Mucosa of rectum (tissue), 2 donors: Measurements from ENCODE around the gene GRID2IP.
A peak's percentile ranks its signal among the peaks of the same experiment; 100 is the strongest.
"Not testable (repeated sequence)": the region's sequence is repeated elsewhere in the genome, so short reads cannot be mapped to it uniquely, and the experiment has no call there.

ENCODE experiments used
- H3K27ac ChIP-seq, 2 donors: one replicate each; pipeline ENCODE4 v1.7.0; 2013; ENCODE audit warnings: inconsistent platforms in 2 of 2, low read depth in 2 of 2, low read length in 2 of 2
- H3K27me3 ChIP-seq, 2 donors: one replicate each; pipeline ENCODE4 v1.7.0; 2013; ENCODE audit warnings: low read length in 2 of 2; ENCODE audit not compliant: control insufficient read depth in 2 of 2, insufficient read depth in 2 of 2
- H3K36me3 ChIP-seq, 2 donors: one replicate each; pipeline ENCODE4 v1.7.0; 2013; ENCODE audit warnings: low read length in 2 of 2; ENCODE audit not compliant: control insufficient read depth in 2 of 2, insufficient read depth in 2 of 2
- H3K4me1 ChIP-seq, 2 donors: one replicate each; pipeline ENCODE4 v1.7.0; 2013; ENCODE audit warnings: low read length in 2 of 2, mild to moderate bottlenecking in 1 of 2; ENCODE audit not compliant: control insufficient read depth in 2 of 2, insufficient read depth in 2 of 2
- H3K4me3 ChIP-seq, 2 donors: one replicate each; pipeline ENCODE4 v1.7.0; 2013; ENCODE audit warnings: low read length in 2 of 2
- H3K9ac ChIP-seq, 2 donors: one replicate each; pipeline ENCODE4 v1.7.0; 2013; ENCODE audit warnings: low read length in 2 of 2, low read depth in 1 of 2, mild to moderate bottlenecking in 1 of 2
- H3K9me3 ChIP-seq, 2 donors: one replicate each; pipeline ENCODE4 v1.7.0; 2013; ENCODE audit warnings: low read length in 2 of 2; ENCODE audit not compliant: control insufficient read depth in 2 of 2
- donor health status: healthy.
- donor health status: Normal muscosa, but diverticular disease.

GRID2IP gene

GRCh38 chr7:6577369-6578113 lies 26.3 kb upstream of the GRID2IP start, which contains the start of gene ZDHHC4:
Gene ZDHHC4, plus strand, starts transcription at chr7:6577454. Its CDS starts 3,108 bp downstream, at chr7:6580562.
- Histone ChIP-seq H3K9ac (peak within 1 kb of the TSS; percentile 81 to 87), H3K36me3 (peaks cover 2 to 22% of the 10 kb centered on the region in 2 donors), H3K9me3 (no peaks in the 10 kb centered on the region), H3K27me3 (no peaks in the 10 kb centered on the region), H3K4me3 (peak within 1 kb of the TSS; percentile 82), H3K27ac (peak within 1 kb of the TSS; percentile 86 to 93), H3K4me1 (peaks cover 0 to 5% of the 10 kb centered on the region in 2 donors)

DNA sequence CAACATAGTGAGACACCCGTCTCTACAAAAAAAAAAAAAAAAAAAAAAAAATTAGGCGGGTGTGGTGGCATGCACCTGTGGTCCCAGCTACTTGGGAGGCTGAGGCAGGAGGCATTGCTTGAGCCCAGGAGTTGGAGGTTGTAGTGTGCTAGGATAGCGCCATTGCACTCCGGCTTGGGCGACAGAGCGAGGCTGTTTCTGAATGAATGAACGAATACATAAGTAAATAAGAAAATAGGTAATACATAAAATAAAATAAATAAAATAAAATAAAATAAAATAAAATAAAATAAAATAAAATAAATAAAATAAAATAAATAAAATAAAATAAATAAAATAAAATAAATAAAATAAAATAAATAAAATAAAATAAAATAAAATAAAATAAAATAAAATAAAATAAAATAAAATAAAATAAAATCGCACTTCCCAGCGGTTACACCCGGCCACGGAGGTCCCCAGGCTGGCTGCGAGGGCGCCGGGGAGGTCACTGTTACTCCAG lies 25.7 kb upstream of the GRID2IP start:
- Histone ChIP-seq H3K9ac (peak overlapping the region in 1 of 2 donors; percentile 81), H3K4me3 (peak overlapping the region; percentile 82), H3K27ac (peak overlapping the region in 1 of 2 donors; percentile 86), H3K36me3 (peaks cover 2 to 16% of the 10 kb centered on the region in 2 donors)
- not testable (repeated sequence) for H3K4me1 ChIP-seq, H3K9me3 ChIP-seq, H3K27me3 ChIP-seq

DNA sequence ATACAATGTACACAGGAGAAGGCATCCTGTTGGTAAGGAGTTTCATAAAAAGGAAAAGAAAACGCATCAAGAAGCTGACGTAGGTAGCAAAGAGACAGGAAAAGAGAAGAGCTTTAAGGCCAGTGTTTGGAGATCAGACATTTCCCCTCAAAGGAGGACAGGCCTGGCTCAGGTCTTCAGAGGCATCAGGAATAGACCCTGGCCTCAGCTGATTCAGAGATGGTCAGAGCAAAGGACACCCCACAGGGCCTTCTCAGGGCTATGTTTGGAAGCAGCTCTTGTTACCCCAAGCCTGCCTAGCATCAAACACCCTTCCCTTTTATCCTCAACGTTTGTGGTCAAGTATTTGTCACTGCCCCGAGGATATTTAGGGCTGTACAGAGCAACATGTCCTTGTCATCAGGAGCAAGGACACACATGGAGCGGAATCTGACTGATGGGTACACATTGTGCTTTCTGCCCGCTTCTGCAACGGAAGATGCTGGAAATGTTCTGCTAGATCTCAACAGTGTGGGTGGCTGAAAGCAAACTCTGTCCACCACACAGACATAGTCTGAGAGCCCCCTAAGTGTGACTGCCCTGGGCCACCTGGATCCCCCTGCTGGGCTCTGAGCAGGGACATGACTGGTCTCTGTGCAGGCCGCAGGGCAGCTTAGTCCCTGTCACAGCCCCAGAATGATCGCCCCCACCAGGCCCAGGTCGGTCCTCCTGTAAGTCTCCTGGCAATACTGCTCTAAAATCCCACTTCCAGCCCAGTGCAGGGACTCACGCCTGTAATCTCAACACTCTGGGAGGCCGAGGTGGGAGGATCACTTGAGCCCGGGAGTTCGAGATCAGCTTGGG lies 25.0 kb upstream of the GRID2IP start:
- no peak overlapping the region for H3K9ac ChIP-seq
- H3K36me3 ChIP-seq = peaks cover 0 to 11% of the 10 kb centered on the region in 2 donors
- H3K27me3 ChIP-seq = no peaks in the 10 kb centered on the region
- H3K4me3 ChIP-seq = peak overlapping the region; percentile 53 to 82
- H3K4me1 ChIP-seq = peaks cover 0 to 5% of the 10 kb centered on the region in 2 donors
- no peak overlapping the region for H3K27ac ChIP-seq
- no peaks in the 10 kb centered on the region for H3K9me3 ChIP-seq

DNA sequence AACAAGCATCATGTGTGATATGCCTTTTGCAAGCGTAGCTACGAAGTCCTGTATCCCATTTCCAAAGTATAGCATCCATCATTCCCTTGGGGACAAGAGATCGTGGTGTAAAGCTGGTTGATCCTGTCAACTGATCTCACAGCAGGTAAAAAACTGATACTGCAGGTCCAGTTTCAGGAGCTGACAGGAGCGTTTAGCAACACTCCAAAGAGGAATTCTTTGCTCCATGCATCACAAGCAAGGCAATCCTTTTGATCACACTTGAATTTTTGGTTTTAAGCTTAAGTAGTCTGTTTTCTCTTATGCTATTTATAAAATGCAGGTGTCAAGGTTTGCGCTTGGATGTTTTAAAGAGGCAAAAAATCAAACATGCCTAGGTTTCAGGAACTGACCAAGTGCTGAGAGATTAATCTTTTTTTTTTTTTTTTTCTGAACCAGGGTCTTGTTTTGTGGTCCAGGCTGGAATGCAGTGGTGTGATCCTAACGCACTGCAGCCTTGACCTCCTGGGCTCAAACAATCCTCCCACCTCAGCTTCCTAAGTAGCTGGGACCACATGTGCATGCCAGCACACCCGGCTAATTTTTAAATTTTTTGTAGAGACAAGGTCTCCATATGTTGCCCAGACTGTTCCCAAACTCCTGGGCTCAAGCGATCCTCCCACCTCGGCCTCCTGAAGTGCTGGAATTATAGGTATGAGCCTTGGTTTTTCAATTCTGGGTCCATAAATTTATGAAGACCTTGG lies 24.2 kb upstream of the GRID2IP start:
- H3K36me3 ChIP-seq = peaks cover 0 to 3% of the 10 kb centered on the region in 2 donors
- H3K27ac ChIP-seq = no peak overlapping the region
- H3K4me3 ChIP-seq = no peak overlapping the region
- H3K9me3 ChIP-seq = no peaks in the 10 kb centered on the region
- H3K4me1 ChIP-seq = no peaks in the 10 kb centered on the region
- H3K27me3 ChIP-seq = no peaks in the 10 kb centered on the region
- no peak overlapping the region for H3K9ac ChIP-seq

GRCh38 chr7:6571160-6571779 lies 20.0 kb upstream of the GRID2IP start:
- H3K4me1 ChIP-seq = no peaks in the 10 kb centered on the region
- H3K4me3 ChIP-seq = no peak overlapping the region
- no peak overlapping the region for H3K9ac ChIP-seq
- H3K9me3 ChIP-seq = no peaks in the 10 kb centered on the region
- H3K27me3 ChIP-seq = no peaks in the 10 kb centered on the region
- H3K36me3 ChIP-seq = no peaks in the 10 kb centered on the region
- no peak overlapping the region for H3K27ac ChIP-seq

- Histone ChIP-seq H3K27ac (no peak overlapping the region), H3K36me3 (no peaks in the 10 kb centered on the region), H3K4me3 (no peak overlapping the region), H3K27me3 (no peaks in the 10 kb centered on the region), H3K9ac (no peak overlapping the region), H3K4me1 (no peaks in the 10 kb centered on the region), H3K9me3 (no peaks in the 10 kb centered on the region)
Observed at GRCh38 chr7:6567886-6568285, 16.6 kb upstream of the GRID2IP start.

DNA sequence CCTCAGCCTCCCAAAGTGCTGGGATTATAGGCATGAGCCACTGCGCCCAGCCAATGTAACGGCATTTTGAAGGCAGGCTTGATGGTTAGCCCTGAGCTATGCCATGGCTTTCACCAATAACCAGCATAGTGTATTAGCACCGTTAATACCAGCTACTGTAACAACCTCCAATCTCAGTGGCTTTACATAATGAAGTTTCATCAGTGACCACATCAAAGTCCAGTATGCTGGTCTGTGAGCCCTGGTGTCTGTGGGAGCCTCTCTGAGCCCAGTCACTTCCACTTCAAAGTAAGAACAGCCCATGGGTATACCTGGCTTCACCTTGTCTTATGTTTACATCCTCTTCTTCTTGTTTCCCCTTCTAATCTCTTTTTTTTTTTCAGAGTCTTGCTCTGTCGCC lies 14.4 kb upstream of the GRID2IP start:
- no peak overlapping the region for H3K4me3 ChIP-seq
- H3K36me3 ChIP-seq = no peaks in the 10 kb centered on the region
- H3K9ac ChIP-seq = no peak overlapping the region
- H3K9me3 ChIP-seq = no peaks in the 10 kb centered on the region
- H3K27ac ChIP-seq = no peak overlapping the region
- H3K4me1 ChIP-seq = no peaks in the 10 kb centered on the region
- H3K27me3 ChIP-seq = no peaks in the 10 kb centered on the region

DNA sequence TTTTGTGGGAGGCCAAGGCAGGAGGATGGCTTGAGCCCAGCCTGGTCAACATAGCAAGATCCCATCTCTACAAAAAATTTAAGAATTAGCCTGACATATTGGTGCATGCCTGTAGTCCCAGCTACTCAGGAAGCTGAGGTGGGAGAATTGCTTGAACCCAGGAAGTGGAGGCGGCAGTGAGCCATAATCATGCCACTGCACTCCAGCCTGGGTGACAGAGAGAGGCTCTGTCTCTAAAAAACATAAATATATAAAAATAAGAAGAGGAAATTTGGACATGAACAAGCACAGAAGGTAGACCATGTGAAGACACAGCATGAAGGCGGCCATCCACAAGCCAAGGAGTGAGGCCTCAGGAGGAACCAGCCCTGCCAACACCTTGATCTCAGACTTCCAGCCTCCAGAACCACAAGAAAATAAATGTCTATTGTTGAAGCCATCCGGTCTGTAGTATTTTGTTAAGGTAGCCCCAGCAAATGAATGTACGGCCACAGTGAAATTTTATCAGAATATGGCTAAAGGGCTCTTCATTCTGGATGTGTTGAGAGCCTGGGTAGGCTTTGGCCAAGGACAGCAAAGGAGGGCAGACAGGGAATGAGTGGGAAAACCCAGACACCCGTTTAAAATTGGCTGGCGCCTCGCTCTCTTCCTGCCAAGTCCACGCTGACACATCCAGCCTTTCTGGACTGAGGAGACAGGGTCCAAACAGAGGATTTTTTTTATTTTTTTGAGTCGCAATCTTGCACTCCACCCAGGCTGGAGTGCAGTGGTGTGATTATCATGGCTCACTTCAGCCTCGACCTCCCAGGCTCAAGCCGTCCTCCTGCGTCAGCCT lies 12.9 kb upstream of the GRID2IP start:
- no peaks in the 10 kb centered on the region for H3K27me3 ChIP-seq
- no peak overlapping the region for H3K27ac ChIP-seq
- H3K9ac ChIP-seq = no peak overlapping the region
- H3K4me3 ChIP-seq = no peak overlapping the region
- no peaks in the 10 kb centered on the region for H3K9me3 ChIP-seq
- H3K4me1 ChIP-seq = no peaks in the 10 kb centered on the region
- no peaks in the 10 kb centered on the region for H3K36me3 ChIP-seq

- no peak overlapping the region for H3K27ac ChIP-seq
- H3K4me3 ChIP-seq = no peak overlapping the region
- H3K9me3 ChIP-seq = no peaks in the 10 kb centered on the region
- no peaks in the 10 kb centered on the region for H3K27me3 ChIP-seq
- H3K36me3 ChIP-seq = no peaks in the 10 kb centered on the region
- no peaks in the 10 kb centered on the region for H3K4me1 ChIP-seq
- no peak overlapping the region for H3K9ac ChIP-seq
Observed at GRCh38 chr7:6562106-6562505, 10.8 kb upstream of the GRID2IP start.
